Suprapubic skin (tissue), 4 donors: ENCODE measurements around the gene ERGIC1. TPM values are rescaled to one million over a fixed set of nuclear protein-coding genes. Genes with fewer than 3 reads are reported as not detected.

ENCODE experiments used
- DNase-seq, 2 donors: peaks; one replicate each; pipeline ENCODE4 v3.0.0-alpha.2; 2019; ENCODE audit warnings: low spot score in 2 of 2
- H3K27ac ChIP-seq: fragments of 200-600 bp; sonication (generic); one replicate; pipeline ENCODE4 v1.5.1; 2019
- H3K27me3 ChIP-seq: fragments of 200-600 bp; sonication (generic); one replicate; pipeline ENCODE4 v1.5.1; 2019
- H3K36me3 ChIP-seq: fragments of 200-600 bp; sonication (generic); one replicate; pipeline ENCODE4 v1.5.1; 2019
- H3K4me1 ChIP-seq: fragments of 200-600 bp; sonication (generic); one replicate; pipeline ENCODE4 v1.5.1; 2019
- H3K4me3 ChIP-seq: fragments of 200-600 bp; sonication (generic); one replicate; pipeline ENCODE4 v1.5.1; 2019; ENCODE audit warnings: mild to moderate bottlenecking
- H3K9me3 ChIP-seq: fragments of 200-600 bp; sonication (generic); one replicate; pipeline ENCODE4 v1.5.1; 2019
- EP300 ChIP-seq: sonication (generic); formaldehyde crosslinking; IDR thresholded peaks from one replicate; pipeline ENCODE4 v1.6.1; 2017; ENCODE audit warnings: antibody characterized with exemption
- POLR2A ChIP-seq, 2 donors: fragments of 450-650 bp; IDR thresholded peaks; one replicate each; pipeline ENCODE4 v1.6.1; 2017; ENCODE audit warnings: antibody characterized with exemption in 2 of 2, mild to moderate bottlenecking in 2 of 2, moderate library complexity in 2 of 2
- POLR2AphosphoS5 ChIP-seq, 3 donors: sonication (generic); formaldehyde crosslinking; IDR thresholded peaks; one replicate each; pipeline ENCODE4 v1.6.1; 2017; ENCODE audit warnings: antibody characterized with exemption in 3 of 3
- WGBS: methylation state at CpG from one replicate; pipeline ENCODE4 v1.1.5; 2018; 5-methylcytosine and 5-hydroxymethylcytosine counted together
- total RNA-seq, 4 donors: library from RNA; depleted of rRNA; stranded (reverse); fragments of >200 nt; gene quantifications; one replicate each; pipeline ENCODE4 v1.1.0, GENCODE V29; 2016
- TF ChIP-seq, protein P1 (sequence below), 2 donors: fragments of 200-600 bp in 1 of 2; fragments of 450-650 bp in 1 of 2; sonication (generic) in 1 of 2; IDR thresholded peaks; one replicate each; pipeline ENCODE4 v1.5.1; 2016 to 2019; ENCODE audit warnings: antibody characterized with exemption in 2 of 2, mild to moderate bottlenecking in 1 of 2, moderate library complexity in 1 of 2

The ERGIC1 gene
- total RNA-seq, 4 donors from 2014 or later: 81.2 to 106 (median 91.8) TPM

GRCh38 chr5:172802112-172802511 is 31.9 kb upstream of the ERGIC1 start:
- Histone ChIP-seq H3K4me3 (no peak overlapping the region), H3K27ac (no peak overlapping the region), H3K27me3 (no peaks in the 10 kb centered on the region), H3K9me3 (no peaks in the 10 kb centered on the region), H3K36me3 (no peaks in the 10 kb centered on the region), H3K4me1 (peaks cover 32% of the 10 kb centered on the region)
- WGBS: 91% methylated on average over 2 of the region's 2 CpGs
- no peak for TF ChIP-seq POLR2AphosphoS5 (IDR thresholded peaks at IDR 0.05)
- TF ChIP-seq, protein P1, sequence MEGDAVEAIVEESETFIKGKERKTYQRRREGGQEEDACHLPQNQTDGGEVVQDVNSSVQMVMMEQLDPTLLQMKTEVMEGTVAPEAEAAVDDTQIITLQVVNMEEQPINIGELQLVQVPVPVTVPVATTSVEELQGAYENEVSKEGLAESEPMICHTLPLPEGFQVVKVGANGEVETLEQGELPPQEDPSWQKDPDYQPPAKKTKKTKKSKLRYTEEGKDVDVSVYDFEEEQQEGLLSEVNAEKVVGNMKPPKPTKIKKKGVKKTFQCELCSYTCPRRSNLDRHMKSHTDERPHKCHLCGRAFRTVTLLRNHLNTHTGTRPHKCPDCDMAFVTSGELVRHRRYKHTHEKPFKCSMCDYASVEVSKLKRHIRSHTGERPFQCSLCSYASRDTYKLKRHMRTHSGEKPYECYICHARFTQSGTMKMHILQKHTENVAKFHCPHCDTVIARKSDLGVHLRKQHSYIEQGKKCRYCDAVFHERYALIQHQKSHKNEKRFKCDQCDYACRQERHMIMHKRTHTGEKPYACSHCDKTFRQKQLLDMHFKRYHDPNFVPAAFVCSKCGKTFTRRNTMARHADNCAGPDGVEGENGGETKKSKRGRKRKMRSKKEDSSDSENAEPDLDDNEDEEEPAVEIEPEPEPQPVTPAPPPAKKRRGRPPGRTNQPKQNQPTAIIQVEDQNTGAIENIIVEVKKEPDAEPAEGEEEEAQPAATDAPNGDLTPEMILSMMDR (IDR thresholded peaks at IDR 0.05): no peak
- TF ChIP-seq EP300: no peak
- TF ChIP-seq POLR2A (IDR thresholded peaks at IDR 0.05): no peak
- no peak for DNase-seq

- H3K4me3 ChIP-seq: no peak overlapping the region
- H3K9me3 ChIP-seq: no peaks in the 10 kb centered on the region
- H3K4me1 ChIP-seq: peaks cover 30% of the 10 kb centered on the region
- 89% methylated on average over 4 of the region's 4 CpGs for WGBS
- DNase-seq: no peak
- TF ChIP-seq POLR2A (IDR thresholded peaks at IDR 0.05) (no peak), EP300 (no peak), POLR2AphosphoS5 (IDR thresholded peaks at IDR 0.05) (no peak)
- TF ChIP-seq, protein P1 (IDR thresholded peaks at IDR 0.05): no peak
- H3K27ac ChIP-seq: no peak overlapping the region
- no peaks in the 10 kb centered on the region for H3K27me3 ChIP-seq
- H3K36me3 ChIP-seq: no peaks in the 10 kb centered on the region
These were observed 31.4 kb upstream of the ERGIC1 start for GRCh38 chr5:172802567-172803176.

- H3K27ac ChIP-seq: no peak overlapping the region
- H3K4me1 ChIP-seq: peaks cover 8% of the 10 kb centered on the region
- TF ChIP-seq, protein P1 (IDR thresholded peaks at IDR 0.05): no peak
- TF ChIP-seq POLR2AphosphoS5 (IDR thresholded peaks at IDR 0.05) (no peak), POLR2A (IDR thresholded peaks at IDR 0.05) (no peak), EP300 (no peak)
- no peak overlapping the region for H3K4me3 ChIP-seq
- no peaks in the 10 kb centered on the region for H3K27me3 ChIP-seq
- no peaks in the 10 kb centered on the region for H3K36me3 ChIP-seq
- 77% methylated on average over 3 of the region's 3 CpGs for WGBS
- no peak for DNase-seq
- H3K9me3 ChIP-seq: no peaks in the 10 kb centered on the region
These were observed 28.9 kb upstream of the ERGIC1 start for GRCh38 chr5:172805018-172805683.

DNA sequence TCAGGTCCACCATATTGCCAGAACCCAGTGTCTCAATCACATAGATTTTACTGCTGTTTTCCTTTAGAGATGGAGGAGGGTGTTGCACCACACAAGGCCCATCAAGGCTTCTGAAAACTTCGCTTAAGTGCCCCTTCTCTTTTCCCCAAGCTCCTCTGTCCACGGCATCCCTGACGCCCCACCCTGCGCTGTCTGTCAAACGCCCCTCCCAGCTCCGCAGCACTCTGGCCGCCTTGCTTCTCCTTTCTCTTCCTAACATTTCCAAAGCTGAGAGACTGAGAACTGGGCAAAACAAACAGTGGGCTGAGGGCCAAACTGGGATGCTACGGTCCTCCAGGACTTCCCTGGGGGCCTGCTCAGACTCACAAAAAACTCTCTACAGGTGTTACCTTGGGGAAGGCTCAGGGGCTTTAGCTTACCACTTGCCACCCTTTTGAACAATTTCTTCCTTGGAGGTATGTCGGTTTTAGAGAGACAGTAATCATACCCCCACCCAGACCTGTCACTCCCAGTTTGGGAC is 28.3 kb upstream of the ERGIC1 start:
- Histone ChIP-seq H3K36me3 (no peaks in the 10 kb centered on the region), H3K27ac (peak overlapping the region; percentile 21), H3K27me3 (no peaks in the 10 kb centered on the region), H3K9me3 (no peaks in the 10 kb centered on the region), H3K4me3 (no peak overlapping the region), H3K4me1 (peaks cover 3% of the 10 kb centered on the region)
- TF ChIP-seq EP300: no peak
- TF ChIP-seq POLR2A (IDR thresholded peaks at IDR 0.05): no peak
- TF ChIP-seq, protein P1 (IDR thresholded peaks at IDR 0.05): no peak
- no peak for TF ChIP-seq POLR2AphosphoS5 (IDR thresholded peaks at IDR 0.05)
- no peak for DNase-seq
- 85% methylated on average over 9 of the region's 9 CpGs for WGBS
